ENCODE data around the gene CYP19A1. TPM values are rescaled to one million over a fixed set of nuclear protein-coding genes. Genes with fewer than 3 reads are reported as not detected.

CYP19A1 gene
- total RNA-seq, 1 donor from 2014 or later: not detected

- DNase-seq: no peak
- no peak overlapping the region for H3K4me3 Mint-ChIP-seq (ENCODE audit: unreplicated experiment)
- peaks cover 2% of the 10 kb centered on the region for H3K9me3 Mint-ChIP-seq (ENCODE audit: unreplicated experiment)
- H3K36me3 Mint-ChIP-seq (ENCODE audit: unreplicated experiment): no peaks in the 10 kb centered on the region
- H3K4me1 Mint-ChIP-seq (ENCODE audit: low read depth, unreplicated experiment): peaks cover 2% of the 10 kb centered on the region
- no peaks in the 10 kb centered on the region for H3K27me3 Mint-ChIP-seq (ENCODE audit: unreplicated experiment)
- no peak overlapping the region for H3K27ac Mint-ChIP-seq (ENCODE audit: unreplicated experiment)
- no peak for TF ChIP-seq CTCF (IDR thresholded peaks at IDR 0.05; ENCODE audit: partially characterized antibody, unreplicated experiment)
Observed at GRCh38 chr15:51368307-51368706, 29.9 kb upstream of the CYP19A1 start.

GRCh38 chr15:51367322-51367976 is 29.1 kb upstream of the CYP19A1 start:
- no peak for DNase-seq
- no peak overlapping the region for H3K4me3 Mint-ChIP-seq (ENCODE audit: unreplicated experiment)
- H3K4me1 Mint-ChIP-seq (ENCODE audit: low read depth, unreplicated experiment): peaks cover 2% of the 10 kb centered on the region
- H3K27ac Mint-ChIP-seq (ENCODE audit: unreplicated experiment): no peak overlapping the region
- TF ChIP-seq CTCF (IDR thresholded peaks at IDR 0.05; ENCODE audit: partially characterized antibody, unreplicated experiment): no peak
- H3K27me3 Mint-ChIP-seq (ENCODE audit: unreplicated experiment): no peaks in the 10 kb centered on the region
- no peaks in the 10 kb centered on the region for H3K36me3 Mint-ChIP-seq (ENCODE audit: unreplicated experiment)
- H3K9me3 Mint-ChIP-seq (ENCODE audit: unreplicated experiment): peaks cover 2% of the 10 kb centered on the region

- H3K27me3 Mint-ChIP-seq (ENCODE audit: unreplicated experiment): no peaks in the 10 kb centered on the region
- no peak for TF ChIP-seq CTCF (IDR thresholded peaks at IDR 0.05; ENCODE audit: partially characterized antibody, unreplicated experiment)
- H3K4me3 Mint-ChIP-seq (ENCODE audit: unreplicated experiment): no peak overlapping the region
- H3K36me3 Mint-ChIP-seq (ENCODE audit: unreplicated experiment): no peaks in the 10 kb centered on the region
- H3K27ac Mint-ChIP-seq (ENCODE audit: unreplicated experiment): no peak overlapping the region
- H3K9me3 Mint-ChIP-seq (ENCODE audit: unreplicated experiment): peaks cover 2% of the 10 kb centered on the region
- peaks cover 2% of the 10 kb centered on the region for H3K4me1 Mint-ChIP-seq (ENCODE audit: low read depth, unreplicated experiment)
- no peak for DNase-seq
Observed at GRCh38 chr15:51366920-51367319, 28.5 kb upstream of the CYP19A1 start.

GRCh38 chr15:51366071-51366470 is 27.7 kb upstream of the CYP19A1 start:
- no peaks in the 10 kb centered on the region for H3K36me3 Mint-ChIP-seq (ENCODE audit: unreplicated experiment)
- no peak overlapping the region for H3K27ac Mint-ChIP-seq (ENCODE audit: unreplicated experiment)
- TF ChIP-seq CTCF (IDR thresholded peaks at IDR 0.05; ENCODE audit: partially characterized antibody, unreplicated experiment): no peak
- no peaks in the 10 kb centered on the region for H3K4me1 Mint-ChIP-seq (ENCODE audit: low read depth, unreplicated experiment)
- no peaks in the 10 kb centered on the region for H3K27me3 Mint-ChIP-seq (ENCODE audit: unreplicated experiment)
- H3K9me3 Mint-ChIP-seq (ENCODE audit: unreplicated experiment): peaks cover 2% of the 10 kb centered on the region
- DNase-seq: no peak
- no peak overlapping the region for H3K4me3 Mint-ChIP-seq (ENCODE audit: unreplicated experiment)

GRCh38 chr15:51365417-51365816 is 27.0 kb upstream of the CYP19A1 start:
- no peaks in the 10 kb centered on the region for H3K4me1 Mint-ChIP-seq (ENCODE audit: low read depth, unreplicated experiment)
- H3K27me3 Mint-ChIP-seq (ENCODE audit: unreplicated experiment): no peaks in the 10 kb centered on the region
- H3K9me3 Mint-ChIP-seq (ENCODE audit: unreplicated experiment): peaks cover 2% of the 10 kb centered on the region
- no peak overlapping the region for H3K27ac Mint-ChIP-seq (ENCODE audit: unreplicated experiment)
- no peaks in the 10 kb centered on the region for H3K36me3 Mint-ChIP-seq (ENCODE audit: unreplicated experiment)
- no peak overlapping the region for H3K4me3 Mint-ChIP-seq (ENCODE audit: unreplicated experiment)
- no peak for DNase-seq
- no peak for TF ChIP-seq CTCF (IDR thresholded peaks at IDR 0.05; ENCODE audit: partially characterized antibody, unreplicated experiment)
